Tibial artery (tissue), 4 donors: ENCODE data around the gene SUPT20H.

Experiments used
- DNase-seq, 2 donors: peaks; one replicate each; pipeline ENCODE4 v3.0.0-alpha.2; 2019
- H3K27ac ChIP-seq, 2 donors: fragments of 200-600 bp; sonication (generic) in 1 of 2; 1 replicate in 1 of 2; 2 replicates in 1 of 2; pipeline ENCODE4 v1.5.1; 2018 to 2019; ENCODE audit warnings: mild to moderate bottlenecking in 1 of 2
- H3K27me3 ChIP-seq, 2 donors: fragments of 200-600 bp; sonication (generic) in 1 of 2; one replicate each; pipeline versions ENCODE4 v1.5.1 to v1.6.0; 2016 to 2019
- H3K36me3 ChIP-seq, 3 donors: fragments of 200-600 bp; sonication (generic) in 2 of 3; one replicate each; pipeline ENCODE4 v1.5.1; 2016 to 2019; ENCODE audit warnings: mild to moderate bottlenecking in 2 of 3
- H3K4me1 ChIP-seq, 4 donors: fragments of 200-600 bp; sonication (generic) in 2 of 4; 1 replicate in 3 of 4; 2 replicates in 1 of 4; pipeline ENCODE4 v1.5.1; 2016 to 2019
- H3K4me3 ChIP-seq, 2 donors: fragments of 200-600 bp; sonication (generic) in 1 of 2; 1 replicate in 1 of 2; 2 replicates in 1 of 2; pipeline ENCODE4 v1.5.1; 2018 to 2019; ENCODE audit warnings: mild to moderate bottlenecking in 2 of 2
- H3K9me3 ChIP-seq, 3 donors: fragments of 200-600 bp; sonication (generic) in 1 of 3; one replicate each; pipeline ENCODE4 v1.5.1; 2016 to 2019
- intact Hi-C: fragments of 100-400 bp; cut with DNase I; formaldehyde crosslinking; loops from one replicate; pipeline ENCODE4 v1.15.0; 2023; ENCODE audit warnings: low total_unique reads
- TF ChIP-seq, protein P1 (sequence below), 2 experiments: fragments of 200-600 bp in 1 of 2; fragments of 450-650 bp in 1 of 2; IDR thresholded peaks; one replicate each; pipeline ENCODE4 v1.5.1; 2017 to 2019; ENCODE audit warnings: antibody characterized with exemption in 2 of 2, mild to moderate bottlenecking in 1 of 2, moderate library complexity in 1 of 2

Gene SUPT20H

DNA sequence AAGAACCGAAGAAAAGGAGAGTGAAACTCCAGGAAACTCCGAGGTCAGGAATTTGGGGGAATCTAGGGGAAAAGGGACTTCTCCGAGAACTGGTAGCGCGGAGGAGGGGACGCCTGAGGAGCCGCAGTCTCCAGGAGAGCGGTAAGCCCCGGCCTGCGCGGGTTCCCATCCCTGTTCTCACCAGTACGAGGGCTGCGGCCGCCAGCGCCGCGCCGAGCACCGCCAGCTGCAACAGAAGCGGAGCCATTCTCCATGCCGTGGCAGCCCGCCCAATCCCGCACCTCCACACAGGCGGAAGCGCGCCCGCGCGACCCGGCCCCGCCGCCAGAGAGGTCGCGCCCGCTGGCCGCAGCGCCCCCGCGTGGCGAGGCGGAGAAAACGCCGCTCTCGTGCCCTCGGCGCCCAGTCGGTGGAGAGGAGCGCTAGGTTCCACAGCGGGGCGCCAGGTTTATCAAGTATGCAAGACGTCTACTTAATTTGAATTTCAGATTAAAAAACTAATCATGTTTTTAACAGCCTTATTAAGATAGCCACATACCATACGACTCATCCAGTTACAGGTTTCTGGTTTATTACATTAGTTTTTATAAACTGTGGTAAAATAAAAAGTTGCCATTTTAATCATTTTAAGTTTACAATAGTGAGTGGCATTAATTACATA, 60.3 kb downstream of the SUPT20H start, which contains the start of gene ALG5:
ALG5 (minus strand) TSS at position 287 of the 661 bp plus-strand sequence; CDS start at position 247, 40 bp downstream.
- peaks cover 4 to 25% (median 19%) of the 10 kb centered on the region in 4 donors for H3K4me1 ChIP-seq
- TF ChIP-seq, protein P1, sequence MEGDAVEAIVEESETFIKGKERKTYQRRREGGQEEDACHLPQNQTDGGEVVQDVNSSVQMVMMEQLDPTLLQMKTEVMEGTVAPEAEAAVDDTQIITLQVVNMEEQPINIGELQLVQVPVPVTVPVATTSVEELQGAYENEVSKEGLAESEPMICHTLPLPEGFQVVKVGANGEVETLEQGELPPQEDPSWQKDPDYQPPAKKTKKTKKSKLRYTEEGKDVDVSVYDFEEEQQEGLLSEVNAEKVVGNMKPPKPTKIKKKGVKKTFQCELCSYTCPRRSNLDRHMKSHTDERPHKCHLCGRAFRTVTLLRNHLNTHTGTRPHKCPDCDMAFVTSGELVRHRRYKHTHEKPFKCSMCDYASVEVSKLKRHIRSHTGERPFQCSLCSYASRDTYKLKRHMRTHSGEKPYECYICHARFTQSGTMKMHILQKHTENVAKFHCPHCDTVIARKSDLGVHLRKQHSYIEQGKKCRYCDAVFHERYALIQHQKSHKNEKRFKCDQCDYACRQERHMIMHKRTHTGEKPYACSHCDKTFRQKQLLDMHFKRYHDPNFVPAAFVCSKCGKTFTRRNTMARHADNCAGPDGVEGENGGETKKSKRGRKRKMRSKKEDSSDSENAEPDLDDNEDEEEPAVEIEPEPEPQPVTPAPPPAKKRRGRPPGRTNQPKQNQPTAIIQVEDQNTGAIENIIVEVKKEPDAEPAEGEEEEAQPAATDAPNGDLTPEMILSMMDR (IDR thresholded peaks at IDR 0.05): peak; percentile 93 to 97
- no peaks in the 10 kb centered on the region for H3K27me3 ChIP-seq
- H3K9me3 ChIP-seq: no peaks in the 10 kb centered on the region
- H3K27ac ChIP-seq: peak within 1 kb of the TSS; percentile 96
- intact Hi-C loops: no loop called here
- H3K36me3 ChIP-seq: peaks cover 16 to 26% (median 23%) of the 10 kb centered on the region in 3 donors
- peak; percentile 84 to 92 for DNase-seq
- peak within 1 kb of the TSS; percentile 78 to 90 for H3K4me3 ChIP-seq

DNA sequence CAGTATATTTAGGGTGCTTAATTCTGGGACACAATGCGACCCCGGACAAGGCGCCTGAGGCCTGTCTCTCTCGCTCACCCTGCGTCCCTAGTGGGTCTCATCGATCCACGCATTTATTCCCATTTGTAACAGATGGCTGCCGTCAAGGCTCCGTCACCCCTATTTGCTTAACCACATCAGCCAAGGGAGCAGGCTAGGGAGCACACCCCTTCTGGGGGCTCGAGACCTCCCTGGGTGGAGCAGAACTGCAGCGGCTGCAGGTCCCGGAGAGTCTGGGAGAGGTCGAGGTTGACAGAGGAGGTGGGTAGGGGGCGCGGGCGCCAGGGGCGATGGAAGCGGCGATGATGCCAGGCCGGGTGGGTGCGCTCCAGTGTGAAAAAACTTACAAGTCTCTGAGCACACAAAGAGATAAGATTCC, 60.9 kb downstream of the SUPT20H start:
- peak; percentile 27 to 69 for DNase-seq
- Histone ChIP-seq H3K36me3 (peaks cover 18 to 25% (median 20%) of the 10 kb centered on the region in 3 donors), H3K9me3 (no peaks in the 10 kb centered on the region), H3K4me1 (peaks cover 4 to 25% (median 19%) of the 10 kb centered on the region in 4 donors), H3K27me3 (no peaks in the 10 kb centered on the region), H3K27ac (peak overlapping the region; percentile 96), H3K4me3 (peak overlapping the region; percentile 78 to 90)
- intact Hi-C loops: no loop called here
- TF ChIP-seq, protein P1 (IDR thresholded peaks at IDR 0.05): no peak

DNA sequence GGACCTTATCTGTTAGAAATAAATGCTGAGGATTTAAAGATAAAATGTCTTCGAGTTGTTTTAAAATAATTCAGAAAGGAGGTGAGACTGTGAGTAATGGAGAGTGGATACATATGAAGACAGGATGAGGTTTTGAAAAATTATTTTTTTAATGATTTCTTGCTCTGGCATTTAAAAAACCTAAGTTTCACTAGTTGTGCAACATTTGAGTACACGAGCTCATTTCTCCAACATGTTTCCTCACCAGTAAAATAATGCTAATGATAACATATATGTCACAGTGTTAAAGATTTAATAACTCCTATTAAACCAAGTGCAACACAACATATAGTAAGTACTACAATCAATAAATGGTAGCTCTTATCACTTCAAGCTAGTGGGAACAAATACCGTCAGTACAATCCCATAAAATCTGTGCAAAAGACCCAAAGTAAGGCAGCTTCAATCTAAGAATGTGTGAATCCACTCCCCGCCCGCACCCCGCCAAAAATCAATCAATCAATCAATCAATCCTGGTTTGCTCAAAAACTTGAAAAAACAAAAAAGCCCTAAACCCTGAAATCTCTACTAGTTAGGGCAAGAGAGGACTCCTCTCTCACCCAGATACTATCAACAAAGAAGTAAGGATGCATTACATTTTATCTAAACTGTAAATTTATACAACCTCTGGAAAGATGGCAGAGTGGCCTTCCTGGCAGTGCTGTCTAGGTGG, 61.6 kb downstream of the SUPT20H start:
- Histone ChIP-seq H3K4me1 (peaks cover 4 to 25% (median 19%) of the 10 kb centered on the region in 4 donors), H3K27me3 (no peaks in the 10 kb centered on the region), H3K36me3 (peaks cover 19 to 28% (median 21%) of the 10 kb centered on the region in 3 donors), H3K4me3 (peak overlapping the region; percentile 78 to 90), H3K9me3 (no peaks in the 10 kb centered on the region), H3K27ac (peak overlapping the region; percentile 96)
- intact Hi-C loops: no loop called here
- DNase-seq: no peak
- TF ChIP-seq, protein P1 (IDR thresholded peaks at IDR 0.05): no peak

DNA sequence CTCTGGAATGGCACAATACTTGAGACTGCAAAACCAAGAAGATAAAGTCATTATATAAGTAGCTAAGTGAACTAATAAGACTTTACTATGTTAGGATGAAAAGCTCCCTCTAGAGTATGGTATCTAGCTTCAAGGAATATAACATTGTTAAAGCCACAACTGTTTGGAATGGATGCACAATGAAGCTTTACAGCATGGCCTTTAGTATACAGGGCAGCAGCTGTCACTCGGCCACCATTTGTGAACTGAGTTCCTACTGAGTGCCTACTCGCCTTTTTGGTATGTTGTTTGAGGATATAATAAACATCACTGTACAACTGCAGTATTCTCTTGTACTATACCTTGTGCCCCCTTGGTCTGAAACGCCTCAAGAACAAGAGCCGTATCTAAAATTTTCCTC, 67.1 kb downstream of the SUPT20H start:
- DNase-seq: no peak
- peaks cover 64 to 82% (median 75%) of the 10 kb centered on the region in 3 donors for H3K36me3 ChIP-seq
- intact Hi-C loops: no loop called here
- TF ChIP-seq, protein P1 (IDR thresholded peaks at IDR 0.05): no peak
- peaks cover 0 to under 1% (median under 1%) of the 10 kb centered on the region in 4 donors for H3K4me1 ChIP-seq
- H3K9me3 ChIP-seq: no peaks in the 10 kb centered on the region
- no peaks in the 10 kb centered on the region for H3K27me3 ChIP-seq
- H3K27ac ChIP-seq: no peak overlapping the region
- H3K4me3 ChIP-seq: no peak overlapping the region

DNA sequence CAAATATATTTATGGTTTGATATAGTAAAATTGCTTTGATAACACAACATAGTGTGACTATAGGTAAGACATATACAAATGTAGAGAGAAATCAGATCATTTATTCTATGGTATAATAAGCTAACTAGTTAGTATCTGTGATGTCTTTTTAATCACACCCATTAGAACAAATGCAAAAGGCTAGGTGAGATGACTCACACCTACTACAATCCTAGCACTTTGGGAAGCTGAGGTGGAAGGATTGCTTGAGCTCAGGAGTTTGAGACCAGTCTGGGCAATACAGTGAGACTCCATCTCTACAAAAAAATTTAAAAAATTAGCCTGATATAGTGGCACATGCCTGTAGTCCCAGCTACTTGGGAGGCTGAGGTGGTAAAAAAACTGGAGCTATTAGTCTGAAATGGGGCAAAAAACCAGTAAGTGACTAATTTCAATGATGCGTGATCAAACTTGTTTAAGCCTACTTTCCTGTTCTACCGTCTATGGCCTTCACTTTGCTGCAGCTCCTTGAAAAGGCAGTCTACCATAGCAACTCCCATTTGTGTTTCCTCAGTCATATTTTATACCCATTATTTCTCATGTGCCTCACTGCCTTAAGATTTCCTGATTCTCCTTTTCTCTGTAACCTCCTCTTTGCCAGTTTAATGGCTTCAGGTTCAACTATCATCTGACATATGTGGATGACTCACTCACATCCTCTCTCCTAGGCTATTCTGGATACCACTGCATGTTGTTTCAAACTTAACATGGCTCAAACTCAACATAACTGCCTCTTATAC, 72.8 kb downstream of the SUPT20H start:
- no peaks in the 10 kb centered on the region for H3K4me1 ChIP-seq
- H3K9me3 ChIP-seq: no peaks in the 10 kb centered on the region
- TF ChIP-seq, protein P1 (IDR thresholded peaks at IDR 0.05): no peak
- no peak overlapping the region for H3K4me3 ChIP-seq
- H3K27ac ChIP-seq: no peak overlapping the region
- H3K36me3 ChIP-seq: peaks cover 76 to 97% (median 78%) of the 10 kb centered on the region in 3 donors
- intact Hi-C loops: no loop called here
- H3K27me3 ChIP-seq: no peaks in the 10 kb centered on the region
- DNase-seq: no peak
